GM21825 (cell line): Measurements from ENCODE around the gene IGF2.

Source experiments
- ATAC-seq: cut with Tn5 transposase; IDR thresholded peaks from one replicate; pipeline ENCODE4 v1.9.1; 2021; ENCODE audit warnings: mild to moderate bottlenecking, moderate library complexity; ENCODE audit not compliant: unreplicated experiment

Gene IGF2

GRCh38 chr11:2154195-2154585 lies 15.0 kb upstream of the IGF2 start:
- ATAC-seq, result no peak

- ATAC-seq, result no peak
These were observed 14.5 kb upstream of the IGF2 start for GRCh38 chr11:2153581-2154194.

- ATAC-seq, result no peak
These were observed 12.5 kb upstream of the IGF2 start for GRCh38 chr11:2151500-2152257.

- no peak for ATAC-seq
These were observed 11.0 kb upstream of the IGF2 start for GRCh38 chr11:2149864-2150847.

DNA sequence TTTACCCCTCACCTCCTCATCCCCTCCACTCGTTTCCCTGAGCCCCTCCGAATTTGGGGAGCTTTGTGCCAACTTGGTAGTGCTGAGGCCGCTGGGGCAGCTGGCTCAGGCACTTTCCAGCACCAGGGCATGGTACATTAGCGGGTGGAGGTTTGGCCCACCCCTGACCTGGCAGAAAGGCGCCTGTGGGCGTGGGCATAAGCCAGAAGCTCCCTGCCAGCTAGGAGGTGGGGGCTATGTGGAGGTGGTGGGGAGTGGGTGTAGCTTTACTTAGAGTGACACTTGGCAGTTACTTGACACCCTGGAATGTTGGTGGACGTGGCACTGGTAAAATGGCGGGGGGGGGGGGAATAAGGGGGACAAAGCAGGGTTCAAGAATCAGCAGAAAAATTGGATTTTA lies 10.3 kb upstream of the IGF2 start:
- no peak for ATAC-seq

- no peak for ATAC-seq
These were observed 9.4 kb upstream of the IGF2 start for GRCh38 chr11:2148595-2148994.

DNA sequence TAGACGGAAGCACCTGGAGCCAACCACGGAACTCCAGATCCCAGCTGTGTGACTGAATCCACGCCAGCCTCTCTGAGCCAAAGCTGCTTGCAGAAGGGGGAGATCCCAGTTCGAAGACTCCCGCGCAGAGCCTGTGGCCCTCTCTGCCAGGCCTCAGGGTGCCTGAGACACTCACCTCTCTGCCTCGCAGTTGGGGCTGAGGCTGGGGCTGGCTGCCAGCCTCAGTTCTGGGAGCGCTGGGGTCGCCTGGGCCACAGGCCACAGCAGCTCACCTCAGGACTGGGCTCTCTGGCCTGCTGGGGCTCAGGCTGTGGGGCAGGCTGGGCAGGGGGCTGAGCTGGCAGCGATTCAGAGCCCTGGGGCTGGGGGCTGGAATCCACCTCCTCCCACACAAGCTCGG lies 8.2 kb upstream of the IGF2 start:
- no peak for ATAC-seq

DNA sequence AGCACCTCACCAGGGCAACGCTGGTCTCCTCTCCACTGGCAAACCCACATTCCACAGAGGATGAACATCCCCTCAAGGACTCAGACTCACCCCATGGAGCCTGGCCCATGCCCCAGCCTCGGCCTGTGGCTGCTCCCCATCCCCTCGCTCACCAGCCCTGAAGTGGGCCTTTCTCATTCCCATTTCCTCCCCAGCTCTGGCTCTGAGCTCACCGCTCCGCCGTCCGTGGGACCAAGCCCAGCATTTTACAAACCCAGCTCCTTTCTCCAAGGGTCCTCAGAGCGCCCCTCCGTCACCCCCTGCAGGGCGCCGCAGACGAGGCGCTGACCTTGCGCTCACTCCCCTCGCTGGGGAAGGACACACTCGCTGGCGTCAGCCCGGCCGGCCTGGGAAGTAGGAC lies 6.9 kb upstream of the IGF2 start:
- ATAC-seq, result no peak

- no peak for ATAC-seq
These were observed 5.5 kb upstream of the IGF2 start for GRCh38 chr11:2144544-2145248.

- no peak for ATAC-seq
These were observed 4.8 kb upstream of the IGF2 start for GRCh38 chr11:2143799-2144543.

GRCh38 chr11:2143477-2143798 lies 4.2 kb upstream of the IGF2 start:
- no peak for ATAC-seq

GRCh38 chr11:2142762-2143202 lies 3.6 kb upstream of the IGF2 start:
- no peak for ATAC-seq

DNA sequence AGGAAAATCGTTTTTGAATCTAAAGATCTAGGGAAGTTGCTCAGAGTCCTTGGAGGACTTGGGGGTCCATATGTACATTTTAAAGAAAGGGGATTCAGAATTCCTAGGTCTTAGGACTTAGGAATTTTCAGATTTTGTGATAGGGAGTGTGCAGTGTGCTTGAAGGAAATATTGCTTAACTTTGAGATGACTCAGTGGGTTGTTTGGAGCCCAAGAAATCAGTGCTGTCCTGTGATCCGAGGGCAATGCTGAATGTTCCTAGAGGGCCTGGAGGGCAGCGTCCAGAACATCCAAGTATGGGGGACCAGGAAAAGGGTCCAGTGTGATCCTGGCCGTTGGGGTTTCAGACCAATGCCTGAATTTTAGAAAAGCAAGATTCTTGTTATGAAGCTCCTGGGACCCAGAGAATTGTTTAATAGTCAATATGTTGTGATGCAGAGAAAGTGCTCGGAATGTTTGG lies 3.1 kb upstream of the IGF2 start:
- ATAC-seq, result no peak

DNA sequence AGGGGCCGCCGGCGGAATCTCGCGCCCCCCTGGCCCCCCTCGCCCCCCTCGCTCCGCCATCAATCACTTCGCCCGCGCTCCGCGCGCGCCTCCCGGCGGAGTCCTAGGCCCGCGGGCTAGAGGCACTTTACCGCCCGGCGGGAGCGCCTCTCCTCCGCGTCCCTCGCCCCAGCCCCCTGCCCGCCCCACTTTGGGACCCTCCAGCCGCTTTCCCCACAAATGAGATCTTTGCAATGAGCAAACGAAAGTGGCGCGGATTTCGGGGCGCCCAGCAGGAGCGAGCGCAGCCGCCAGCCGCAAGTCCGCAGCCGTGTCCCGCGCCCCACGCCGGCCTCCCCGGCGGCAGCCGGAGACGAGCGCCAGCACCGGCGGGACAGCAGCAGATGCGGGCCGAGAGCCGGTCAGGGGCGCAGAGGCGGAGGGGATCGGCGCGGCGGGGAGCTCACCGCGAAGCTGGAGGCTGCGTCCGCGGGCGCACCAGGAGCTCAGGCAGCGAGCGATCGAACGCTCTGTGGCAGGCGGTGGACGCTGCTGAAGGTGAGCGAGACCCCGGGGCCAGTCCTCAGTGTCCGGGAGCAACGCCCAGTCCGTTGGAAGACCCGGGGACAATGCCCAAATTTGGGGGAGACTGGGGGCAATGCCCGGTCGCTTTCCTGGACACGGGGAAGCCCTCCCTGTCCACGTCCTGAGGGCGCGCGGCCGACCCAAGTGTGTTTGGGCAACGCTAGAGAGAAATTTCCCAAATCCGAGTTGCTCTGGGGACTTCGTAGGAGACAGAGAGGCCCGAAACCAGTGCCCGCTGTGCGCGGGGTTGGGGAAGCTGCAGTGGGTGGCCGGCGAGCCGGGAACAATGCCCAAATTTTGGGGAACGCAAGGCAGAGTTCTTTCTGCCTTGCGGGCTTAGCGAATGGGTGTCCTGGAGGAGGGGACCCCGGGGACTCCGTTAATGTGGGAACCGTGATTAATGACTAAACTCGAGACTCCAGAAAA lies 1.5 kb upstream of the IGF2 start:
- ATAC-seq, result no peak

DNA sequence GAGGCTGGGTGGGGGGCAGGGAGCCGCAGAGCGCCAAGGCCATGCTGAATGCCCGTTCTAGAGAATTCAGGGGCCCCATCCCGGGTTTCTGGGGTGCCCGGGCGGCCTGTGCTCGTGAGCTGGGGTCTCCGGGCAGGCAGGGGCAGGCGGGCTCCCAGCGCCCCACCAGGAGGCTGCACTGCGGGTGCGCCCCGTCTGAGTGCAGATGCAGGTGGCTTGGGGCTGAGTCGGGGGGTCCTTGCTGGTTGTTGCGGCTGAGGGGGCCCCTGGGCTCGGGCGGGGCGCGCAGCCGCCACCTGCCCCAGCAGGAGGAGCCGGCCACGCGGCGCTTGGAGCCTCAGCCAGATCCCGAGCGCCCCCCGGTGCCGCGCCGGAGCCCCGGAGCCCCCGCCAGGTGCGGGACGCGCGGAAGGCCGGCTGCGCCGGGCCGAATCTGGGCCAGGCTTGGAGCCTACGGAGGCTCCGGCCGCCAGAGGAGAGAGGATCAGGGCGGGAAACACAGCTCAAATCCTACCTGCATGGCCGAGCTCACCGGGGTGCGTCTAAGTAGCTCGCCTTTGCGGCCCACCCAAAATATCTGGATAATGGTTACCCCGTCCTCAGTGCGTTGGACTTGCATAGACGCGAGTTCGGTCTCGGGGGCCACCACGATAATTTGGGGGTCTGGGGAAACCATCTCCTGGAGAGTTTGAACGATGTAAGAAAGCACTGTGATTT lies 590 bp upstream of the IGF2 start:
- ATAC-seq, result no peak

DNA sequence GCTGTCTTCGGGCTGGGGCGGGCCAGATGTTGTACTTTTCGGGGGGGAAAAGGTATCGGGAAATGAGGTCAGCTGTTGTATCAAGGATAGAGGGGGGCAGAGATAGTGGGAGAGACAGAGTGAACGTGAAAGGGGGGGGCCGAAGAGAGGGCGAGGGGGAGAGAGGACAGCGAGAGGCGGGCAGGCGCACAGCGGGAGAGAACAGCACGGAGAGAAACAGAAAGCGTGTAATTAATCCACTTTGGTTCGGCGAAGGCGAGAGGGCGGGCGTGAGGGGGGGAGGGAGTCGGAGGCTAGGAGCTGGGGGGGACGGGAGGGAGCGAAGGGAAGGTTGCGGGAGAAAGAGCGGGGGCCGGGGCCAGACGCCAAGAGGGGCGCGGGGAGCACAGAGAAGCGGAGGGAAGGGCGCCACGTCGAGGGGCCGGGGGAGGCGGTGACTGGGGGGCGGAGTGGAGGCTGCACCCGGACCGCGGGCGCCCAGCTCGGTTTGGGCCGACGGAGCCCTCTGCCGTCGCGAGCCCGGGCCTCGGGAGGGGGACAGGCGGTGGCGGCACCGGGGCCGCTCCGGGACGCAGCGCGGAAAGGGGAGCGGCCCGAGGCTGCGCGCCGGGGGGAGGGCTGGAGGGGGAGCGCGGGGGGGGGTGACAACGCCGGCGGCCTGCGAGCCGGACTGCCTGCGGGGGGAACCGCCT lies 612 bp downstream of the IGF2 start:
- no peak for ATAC-seq

- ATAC-seq, result no peak
These were observed 1.1 kb downstream of the IGF2 start for GRCh38 chr11:2138068-2138430.
